ENCODE data around the gene PITX3. TPM values are rescaled to one million over a fixed set of nuclear protein-coding genes. Genes with fewer than 3 reads are reported as not detected.
A peak's percentile ranks its signal among the peaks of the same experiment; 100 is the strongest.

Gene PITX3
- total and polyA plus RNA-seq, 5 experiments from 2014 or later = not detected

GRCh38 chr10:102279104-102279503 lies 37.8 kb upstream of the PITX3 start:
- Mint-ChIP-seq H3K9me3 (no peaks in the 10 kb centered on the region), H3K4me3 (no peak overlapping the region), H3K27me3 (no peaks in the 10 kb centered on the region), H3K4me1 (peaks cover 25 to 57% (median 41%) of the 10 kb centered on the region in 4 donors), H3K27ac (no peak overlapping the region), H3K36me3 (peaks cover 0 to 21% (median 0%) of the 10 kb centered on the region in 3 donors)
- POLR2A ChIA-PET = no interaction called here
- no peak for ATAC-seq
- DNase-seq = no peak

- H3K9me3 Mint-ChIP-seq = no peaks in the 10 kb centered on the region
- DNase-seq (no peak), ATAC-seq (no peak)
- H3K4me1 Mint-ChIP-seq = peaks cover 12 to 59% (median 30%) of the 10 kb centered on the region in 4 donors
- peaks cover 0 to 25% (median 0%) of the 10 kb centered on the region in 3 donors for H3K36me3 Mint-ChIP-seq
- no peak overlapping the region for H3K27ac Mint-ChIP-seq
- no peaks in the 10 kb centered on the region for H3K27me3 Mint-ChIP-seq
- no peak overlapping the region for H3K4me3 Mint-ChIP-seq
- POLR2A ChIA-PET = interaction anchor here (0.5 kb wide), 1 partner anchor 220 kb away, joined by 3 read pairs; no protein-coding TSS in a partner anchor
Measured at GRCh38 chr10:102275343-102275742, 34.0 kb upstream of the PITX3 start.

GRCh38 chr10:102274062-102274461 lies 32.8 kb upstream of the PITX3 start:
- Mint-ChIP-seq H3K4me3 (no peak overlapping the region), H3K36me3 (peaks cover 0 to 25% (median 2%) of the 10 kb centered on the region in 3 donors), H3K9me3 (no peaks in the 10 kb centered on the region), H3K27me3 (no peaks in the 10 kb centered on the region), H3K4me1 (peaks cover 6 to 52% (median 24%) of the 10 kb centered on the region in 4 donors), H3K27ac (no peak overlapping the region)
- ATAC-seq (no peak), DNase-seq (no peak)
- POLR2A ChIA-PET = no interaction called here

- H3K4me1 Mint-ChIP-seq = peaks cover 28 to 72% (median 51%) of the 10 kb centered on the region in 4 donors
- no peak for DNase-seq
- H3K36me3 Mint-ChIP-seq = peaks cover 0 to 48% (median 7%) of the 10 kb centered on the region in 3 donors
- no peaks in the 10 kb centered on the region for H3K9me3 Mint-ChIP-seq
- peak overlapping the region in 3 of 10 donors; percentile 6 to 16 (median 10) for H3K27ac Mint-ChIP-seq
- POLR2A ChIA-PET = no interaction called here
- H3K27me3 Mint-ChIP-seq = no peaks in the 10 kb centered on the region
- peak overlapping the region in 1 of 10 donors; percentile 12 for H3K4me3 Mint-ChIP-seq
- no peak for ATAC-seq
Measured at GRCh38 chr10:102269017-102269416, 27.7 kb upstream of the PITX3 start.

GRCh38 chr10:102268375-102268888 lies 27.1 kb upstream of the PITX3 start:
- POLR2A ChIA-PET = interaction anchor here (0.6 kb wide), 1 partner anchor 734 kb away, joined by 4 read pairs; no protein-coding TSS in a partner anchor
- no peaks in the 10 kb centered on the region for H3K9me3 Mint-ChIP-seq
- no peaks in the 10 kb centered on the region for H3K27me3 Mint-ChIP-seq
- DNase-seq (no peak), ATAC-seq (no peak)
- peaks cover 28 to 70% (median 52%) of the 10 kb centered on the region in 4 donors for H3K4me1 Mint-ChIP-seq
- H3K36me3 Mint-ChIP-seq = peaks cover 0 to 53% (median 11%) of the 10 kb centered on the region in 3 donors
- no peak overlapping the region for H3K4me3 Mint-ChIP-seq
- H3K27ac Mint-ChIP-seq = peak overlapping the region in 7 of 10 donors; percentile 6 to 77 (median 39)

GRCh38 chr10:102267748-102268147 lies 26.4 kb upstream of the PITX3 start:
- peak overlapping the region in 7 of 10 donors; percentile 6 to 77 (median 39) for H3K27ac Mint-ChIP-seq
- no peaks in the 10 kb centered on the region for H3K27me3 Mint-ChIP-seq
- POLR2A ChIA-PET = no interaction called here
- H3K4me1 Mint-ChIP-seq = peaks cover 28 to 71% (median 56%) of the 10 kb centered on the region in 4 donors
- H3K4me3 Mint-ChIP-seq = no peak overlapping the region
- ATAC-seq (no peak), DNase-seq (no peak)
- H3K9me3 Mint-ChIP-seq = no peaks in the 10 kb centered on the region
- peaks cover 0 to 58% (median 15%) of the 10 kb centered on the region in 3 donors for H3K36me3 Mint-ChIP-seq

- peaks cover 0 to 60% (median 19%) of the 10 kb centered on the region in 3 donors for H3K36me3 Mint-ChIP-seq
Measured at GRCh38 chr10:102266670-102267069, 25.4 kb upstream of the PITX3 start.

GRCh38 chr10:102264371-102264770 lies 23.1 kb upstream of the PITX3 start:
- Mint-ChIP-seq H3K4me3 (no peak overlapping the region), H3K4me1 (peaks cover 37 to 59% (median 47%) of the 10 kb centered on the region in 4 donors), H3K36me3 (peaks cover 0 to 81% (median 26%) of the 10 kb centered on the region in 3 donors), H3K27me3 (no peaks in the 10 kb centered on the region), H3K27ac (peak overlapping the region in 1 of 10 donors; percentile 7), H3K9me3 (no peaks in the 10 kb centered on the region)
- POLR2A ChIA-PET = no interaction called here
- no peak for DNase-seq
- no peak for ATAC-seq

More at GRCh38 chr10:102266670-102267069, 25.4 kb upstream of the PITX3 start:
- ATAC-seq (no peak), DNase-seq (no peak)
- Mint-ChIP-seq H3K9me3 (no peaks in the 10 kb centered on the region), H3K27me3 (no peaks in the 10 kb centered on the region), H3K4me1 (peaks cover 33 to 67% (median 51%) of the 10 kb centered on the region in 4 donors), H3K4me3 (no peak overlapping the region), H3K27ac (peak overlapping the region in 3 of 10 donors; percentile 35 to 68 (median 37))
- POLR2A ChIA-PET = no interaction called here

GRCh38 chr10:102262744-102263370 lies 21.5 kb upstream of the PITX3 start:
- POLR2A ChIA-PET = no interaction called here
- DNase-seq (no peak), ATAC-seq (no peak)
- H3K27me3 Mint-ChIP-seq = no peaks in the 10 kb centered on the region
- H3K4me3 Mint-ChIP-seq = no peak overlapping the region
- H3K36me3 Mint-ChIP-seq = peaks cover 0 to 77% (median 27%) of the 10 kb centered on the region in 3 donors
- H3K27ac Mint-ChIP-seq = peak overlapping the region in 3 of 10 donors; percentile 20 to 82 (median 28)
- no peaks in the 10 kb centered on the region for H3K9me3 Mint-ChIP-seq
- H3K4me1 Mint-ChIP-seq = peaks cover 25 to 45% (median 32%) of the 10 kb centered on the region in 4 donors

- DNase-seq (no peak), ATAC-seq (no peak)
- POLR2A ChIA-PET = no interaction called here
- Mint-ChIP-seq H3K4me1 (peaks cover 20 to 36% (median 26%) of the 10 kb centered on the region in 4 donors), H3K9me3 (no peaks in the 10 kb centered on the region), H3K4me3 (no peak overlapping the region), H3K27me3 (no peaks in the 10 kb centered on the region), H3K27ac (no peak overlapping the region), H3K36me3 (peaks cover 0 to 70% (median 27%) of the 10 kb centered on the region in 3 donors)
Measured at GRCh38 chr10:102261842-102262241, 20.5 kb upstream of the PITX3 start.

- POLR2A ChIA-PET = interaction anchor here (0.7 kb wide), 1 partner anchor 41 kb away, joined by 3 read pairs; no protein-coding TSS in a partner anchor
- Mint-ChIP-seq H3K4me3 (no peak overlapping the region), H3K27me3 (no peaks in the 10 kb centered on the region), H3K27ac (no peak overlapping the region), H3K4me1 (peaks cover 20 to 34% (median 22%) of the 10 kb centered on the region in 4 donors), H3K36me3 (peaks cover 0 to 73% (median 27%) of the 10 kb centered on the region in 3 donors), H3K9me3 (no peaks in the 10 kb centered on the region)
- DNase-seq (no peak), ATAC-seq (no peak)
Measured at GRCh38 chr10:102261196-102261595, 19.9 kb upstream of the PITX3 start.

GRCh38 chr10:102255404-102255803 lies 14.1 kb upstream of the PITX3 start:
- ATAC-seq (no peak), DNase-seq (no peak)
- Mint-ChIP-seq H3K36me3 (peaks cover 0 to 41% (median 11%) of the 10 kb centered on the region in 3 donors), H3K4me3 (no peak overlapping the region), H3K9me3 (no peaks in the 10 kb centered on the region), H3K4me1 (peaks cover 0 to 35% (median 20%) of the 10 kb centered on the region in 4 donors), H3K27me3 (no peaks in the 10 kb centered on the region), H3K27ac (peak overlapping the region in 2 of 10 donors; percentile 31 to 34)
- POLR2A ChIA-PET = no interaction called here

- ATAC-seq (no peak), DNase-seq (no peak)
- no peaks in the 10 kb centered on the region for H3K27me3 Mint-ChIP-seq
- H3K27ac Mint-ChIP-seq = peak overlapping the region in 1 of 10 donors; percentile 58
- H3K4me1 Mint-ChIP-seq = peaks cover 0 to 34% (median 23%) of the 10 kb centered on the region in 4 donors
- no peak overlapping the region for H3K4me3 Mint-ChIP-seq
- peaks cover 0 to 39% (median 6%) of the 10 kb centered on the region in 3 donors for H3K36me3 Mint-ChIP-seq
- POLR2A ChIA-PET = no interaction called here
- H3K9me3 Mint-ChIP-seq = no peaks in the 10 kb centered on the region
Measured at GRCh38 chr10:102254426-102254825, 13.1 kb upstream of the PITX3 start.

All from naive thymus-derived CD8-positive, alpha-beta T cell (primary cell).